Measurements from ENCODE around the gene CYLD. TPM values are rescaled to one million over a fixed set of nuclear protein-coding genes. Genes with fewer than 3 reads are reported as not detected.

The CYLD gene
- total RNA-seq, 4 donors from 2014 or later: 17.6 to 65.8 (median 45.1) TPM

- no peak for DNase-seq
- H3K36me3 ChIP-seq: no peaks in the 10 kb centered on the region
- H3K9me3 ChIP-seq: no peaks in the 10 kb centered on the region
- H3K27ac ChIP-seq: no peak overlapping the region
- TF ChIP-seq CTCF (IDR thresholded peaks at IDR 0.05) (no peak), POLR2A (IDR thresholded peaks at IDR 0.05) (no peak)
- H3K27me3 ChIP-seq: no peaks in the 10 kb centered on the region
- intact Hi-C loops (cut with DNase I; ENCODE audit: low total_unique reads): no loop called here
- H3K4me3 ChIP-seq: no peak overlapping the region
- H3K4me1 ChIP-seq: peaks cover 0 to 6% of the 10 kb centered on the region in 2 donors
Observed at GRCh38 chr16:50744881-50745280, 3.0 kb downstream of the CYLD start.

GRCh38 chr16:50745940-50746339 is 4.1 kb downstream of the CYLD start:
- Histone ChIP-seq H3K27ac (no peak overlapping the region), H3K27me3 (no peaks in the 10 kb centered on the region), H3K4me3 (no peak overlapping the region), H3K9me3 (no peaks in the 10 kb centered on the region), H3K4me1 (peaks cover 0 to 6% of the 10 kb centered on the region in 2 donors), H3K36me3 (no peaks in the 10 kb centered on the region)
- TF ChIP-seq POLR2A (IDR thresholded peaks at IDR 0.05) (no peak), CTCF (IDR thresholded peaks at IDR 0.05) (no peak)
- intact Hi-C loops (cut with DNase I; ENCODE audit: low total_unique reads): no loop called here
- no peak for DNase-seq

GRCh38 chr16:50747207-50747956 is 5.5 kb downstream of the CYLD start:
- intact Hi-C loops (cut with DNase I; ENCODE audit: low total_unique reads): no loop called here
- Histone ChIP-seq H3K36me3 (no peaks in the 10 kb centered on the region), H3K27me3 (no peaks in the 10 kb centered on the region), H3K9me3 (no peaks in the 10 kb centered on the region), H3K27ac (no peak overlapping the region), H3K4me1 (peaks cover 0 to 6% of the 10 kb centered on the region in 2 donors), H3K4me3 (no peak overlapping the region)
- DNase-seq: no peak
- no peak for TF ChIP-seq POLR2A (IDR thresholded peaks at IDR 0.05)
- peak in 2 of 4 experiments; percentile 12 to 14 for TF ChIP-seq CTCF (IDR thresholded peaks at IDR 0.05)

- Histone ChIP-seq H3K27me3 (no peaks in the 10 kb centered on the region), H3K4me1 (no peaks in the 10 kb centered on the region), H3K9me3 (no peaks in the 10 kb centered on the region), H3K36me3 (no peaks in the 10 kb centered on the region), H3K27ac (peak overlapping the region in 1 of 2 donors; percentile 12), H3K4me3 (no peak overlapping the region)
- intact Hi-C loops (cut with DNase I; ENCODE audit: low total_unique reads): no loop called here
- DNase-seq: no peak
- no peak for TF ChIP-seq POLR2A (IDR thresholded peaks at IDR 0.05)
- no peak for TF ChIP-seq CTCF (IDR thresholded peaks at IDR 0.05)
Observed at GRCh38 chr16:50751528-50751927, 9.6 kb downstream of the CYLD start.

GRCh38 chr16:50752471-50753235 is 10.8 kb downstream of the CYLD start:
- Histone ChIP-seq H3K27ac (no peak overlapping the region), H3K4me3 (no peak overlapping the region), H3K36me3 (no peaks in the 10 kb centered on the region), H3K27me3 (no peaks in the 10 kb centered on the region), H3K9me3 (no peaks in the 10 kb centered on the region), H3K4me1 (no peaks in the 10 kb centered on the region)
- DNase-seq: no peak
- TF ChIP-seq CTCF (IDR thresholded peaks at IDR 0.05) (no peak), POLR2A (IDR thresholded peaks at IDR 0.05) (no peak)
- intact Hi-C loops (cut with DNase I; ENCODE audit: low total_unique reads): no loop called here
